GM13977 (cell line): ENCODE results near the gene GALC.

Experiments
- DNase-seq: peaks from one replicate; pipeline ENCODE4 v3.0.0; 2012; ENCODE audit warnings: low spot score
- in situ Hi-C: fragments of 300-500 bp; cut with MboI; formaldehyde crosslinking; loops from one replicate; pipeline ENCODE4 v1.12.0; 2022; ENCODE audit warnings: low sequenced_read_pairs, low pct_unique_long_range_greater_than_20kb, mixed read lengths, inconsistent platforms; ENCODE audit not compliant: unreplicated experiment
- TF ChIP-seq, protein P1 (sequence below): IDR thresholded peaks from 2 replicates; pipeline ENCODE4 v1.5.1; 2012; ENCODE audit warnings: mild to moderate bottlenecking, control low read depth; ENCODE audit not compliant: insufficient read depth; ENCODE audit errors: extremely low read depth, missing control alignments

Gene GALC

DNA sequence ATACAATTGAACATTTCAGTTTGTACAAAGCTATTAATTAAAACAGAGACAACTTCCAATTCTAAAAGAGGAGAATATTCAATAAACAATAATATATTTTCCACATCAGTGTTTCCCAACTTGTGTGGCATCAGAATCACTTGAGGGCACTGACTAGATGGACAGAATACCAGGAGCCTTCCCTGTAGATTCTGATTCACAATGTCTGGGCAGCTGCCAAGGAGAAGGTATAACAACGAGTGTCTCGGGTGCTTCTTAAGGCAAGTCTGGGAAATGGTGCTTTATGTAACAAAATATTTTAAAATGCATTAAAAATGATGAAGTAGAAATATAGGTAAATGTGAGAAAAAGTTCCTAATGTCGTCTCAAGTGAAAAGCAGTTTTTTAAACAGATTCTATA is 26.2 kb downstream of the GALC start:
- in situ Hi-C loops = no loop called here
- TF ChIP-seq, protein P1, sequence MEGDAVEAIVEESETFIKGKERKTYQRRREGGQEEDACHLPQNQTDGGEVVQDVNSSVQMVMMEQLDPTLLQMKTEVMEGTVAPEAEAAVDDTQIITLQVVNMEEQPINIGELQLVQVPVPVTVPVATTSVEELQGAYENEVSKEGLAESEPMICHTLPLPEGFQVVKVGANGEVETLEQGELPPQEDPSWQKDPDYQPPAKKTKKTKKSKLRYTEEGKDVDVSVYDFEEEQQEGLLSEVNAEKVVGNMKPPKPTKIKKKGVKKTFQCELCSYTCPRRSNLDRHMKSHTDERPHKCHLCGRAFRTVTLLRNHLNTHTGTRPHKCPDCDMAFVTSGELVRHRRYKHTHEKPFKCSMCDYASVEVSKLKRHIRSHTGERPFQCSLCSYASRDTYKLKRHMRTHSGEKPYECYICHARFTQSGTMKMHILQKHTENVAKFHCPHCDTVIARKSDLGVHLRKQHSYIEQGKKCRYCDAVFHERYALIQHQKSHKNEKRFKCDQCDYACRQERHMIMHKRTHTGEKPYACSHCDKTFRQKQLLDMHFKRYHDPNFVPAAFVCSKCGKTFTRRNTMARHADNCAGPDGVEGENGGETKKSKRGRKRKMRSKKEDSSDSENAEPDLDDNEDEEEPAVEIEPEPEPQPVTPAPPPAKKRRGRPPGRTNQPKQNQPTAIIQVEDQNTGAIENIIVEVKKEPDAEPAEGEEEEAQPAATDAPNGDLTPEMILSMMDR = no peak
- no peak for DNase-seq

DNA sequence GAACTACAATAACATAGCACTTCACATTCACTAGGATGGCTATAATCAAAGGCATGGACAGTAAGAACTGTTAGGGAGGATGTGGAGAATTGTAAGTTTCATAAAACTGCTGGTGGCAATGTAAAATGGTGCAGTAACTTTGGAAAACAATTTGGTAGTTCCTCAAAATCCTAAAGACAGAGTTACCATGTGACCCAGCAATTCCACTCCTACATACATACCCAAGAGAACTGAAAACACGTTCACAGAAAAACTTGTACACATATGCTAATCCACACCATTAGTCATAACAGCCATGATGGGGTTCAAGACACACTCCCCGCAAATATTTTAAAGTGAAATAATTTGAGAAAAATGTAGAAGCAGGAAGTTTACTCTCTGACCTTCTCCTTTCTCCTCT is 31.7 kb downstream of the GALC start:
- in situ Hi-C loops = no loop called here
- DNase-seq = no peak
- TF ChIP-seq, protein P1 = no peak

DNA sequence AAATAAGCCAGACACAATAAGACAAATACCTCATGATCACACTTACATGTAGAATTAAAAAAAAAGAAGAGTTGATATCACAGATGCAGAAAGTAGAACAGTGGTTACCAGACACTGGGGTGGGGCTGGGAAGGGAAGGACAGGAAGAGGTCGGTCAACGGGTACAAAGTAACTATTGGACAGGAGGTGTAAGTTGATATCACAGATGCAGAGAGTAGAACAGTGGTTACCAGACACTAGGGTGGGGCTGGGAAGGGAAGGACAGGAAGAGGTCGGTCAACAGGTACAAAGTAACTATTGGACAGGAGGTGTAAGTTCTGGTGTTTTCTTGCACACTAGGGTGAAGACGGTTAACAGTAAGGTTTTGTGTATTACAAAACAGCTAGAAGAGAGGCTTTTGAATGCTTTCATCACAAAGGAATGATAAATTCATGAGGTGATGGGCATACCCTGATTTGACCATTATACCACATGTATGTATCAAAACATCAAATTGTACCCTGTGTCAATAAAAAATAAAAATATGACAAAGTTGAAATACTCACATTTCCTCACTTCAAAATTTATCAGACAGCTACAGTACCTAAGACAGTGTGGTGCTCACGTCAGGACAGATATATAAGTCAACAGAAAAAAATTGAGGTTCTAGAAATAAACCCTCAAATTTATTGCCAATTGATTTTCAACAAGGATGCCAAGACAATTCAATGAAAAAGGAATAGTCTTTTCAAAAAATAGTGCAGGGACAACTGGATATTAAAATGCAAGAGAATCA is 32.8 kb downstream of the GALC start:
- DNase-seq = no peak
- in situ Hi-C loops = no loop called here
- TF ChIP-seq, protein P1 = no peak

DNA sequence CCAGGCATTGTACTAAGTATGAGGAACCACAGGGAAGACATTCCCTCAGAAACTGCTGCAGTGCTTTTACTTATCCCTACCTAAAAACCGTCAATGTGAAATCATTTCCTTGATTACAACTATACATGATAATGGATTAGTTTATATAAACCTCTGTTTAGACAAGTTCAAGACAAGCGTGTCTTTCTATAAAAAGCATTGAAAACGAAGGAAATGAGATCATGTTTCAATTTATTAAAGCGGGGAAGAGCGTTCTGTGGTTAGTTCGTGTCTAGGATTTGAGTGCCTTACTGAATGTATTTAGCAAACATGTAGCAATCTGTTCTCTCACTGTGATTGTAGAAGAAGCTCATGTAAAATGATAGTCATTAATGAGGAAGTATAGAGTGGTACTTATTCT is 37.5 kb downstream of the GALC start:
- TF ChIP-seq, protein P1 = no peak
- DNase-seq = no peak
- in situ Hi-C loops = no loop called here

DNA sequence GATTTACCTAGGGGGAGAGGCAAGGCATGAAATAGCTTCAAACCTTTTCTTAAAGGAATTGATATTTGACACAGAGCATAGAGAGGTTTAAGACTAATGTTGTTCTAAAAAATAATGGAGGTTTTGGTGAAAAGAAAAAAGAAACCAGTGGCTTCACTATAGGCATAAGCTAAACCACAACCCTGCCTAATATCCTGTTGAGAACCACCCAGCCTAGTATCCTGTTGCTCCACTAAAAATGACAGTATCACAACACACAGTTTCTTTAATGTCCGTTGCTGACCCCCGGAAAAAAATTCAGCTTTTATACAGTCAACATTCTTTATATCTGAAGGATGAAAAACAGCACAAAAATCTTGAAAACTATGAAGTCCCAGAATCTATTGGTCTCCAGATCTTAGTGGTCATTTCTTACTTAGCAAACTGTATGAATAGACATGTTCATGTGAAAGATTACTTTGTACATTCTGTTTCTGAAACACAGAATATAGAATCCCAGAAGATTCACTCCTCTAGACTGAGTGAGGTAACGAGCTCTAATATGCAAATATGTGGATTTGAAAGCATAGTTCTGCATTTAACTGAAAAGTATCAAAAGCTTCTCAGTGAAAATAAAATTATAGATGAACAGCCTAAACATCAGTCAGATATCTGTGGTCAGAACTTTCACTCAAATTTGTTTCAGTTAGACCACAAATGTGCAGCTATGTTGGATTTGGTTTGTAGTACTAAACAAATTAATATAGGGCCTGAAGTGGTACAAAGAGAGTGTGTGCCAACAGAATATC is 40.5 kb downstream of the GALC start:
- in situ Hi-C loops = no loop called here
- TF ChIP-seq, protein P1 = no peak
- no peak for DNase-seq

DNA sequence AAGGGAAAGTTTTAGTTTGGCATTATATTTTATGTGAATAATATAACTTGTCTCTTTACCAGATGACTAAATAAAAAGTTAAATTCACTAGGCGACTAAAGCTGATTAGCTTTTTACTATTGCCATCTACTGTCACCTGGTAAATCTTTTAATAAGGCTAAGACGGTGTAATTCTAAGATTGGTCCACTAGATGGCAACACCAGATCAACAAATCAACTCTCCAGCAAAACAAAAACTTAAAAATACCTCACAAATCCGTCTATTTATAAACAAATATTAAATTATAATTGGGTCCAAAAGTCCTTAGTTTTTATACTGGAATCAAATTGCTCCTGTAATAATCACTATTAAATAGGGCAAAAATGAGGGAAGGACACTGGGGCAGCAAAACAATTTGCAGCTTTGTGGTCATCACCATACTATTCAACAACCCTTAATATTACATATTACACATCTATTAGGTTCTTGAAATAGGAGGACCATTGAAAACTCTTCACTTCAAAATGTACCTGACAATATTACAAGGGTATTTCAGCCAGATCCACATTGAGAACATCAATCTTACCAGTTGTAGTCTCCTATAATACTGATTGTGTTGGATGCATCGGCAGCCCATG is 47.9 kb downstream of the GALC start:
- TF ChIP-seq, protein P1 = peak; percentile 56
- no peak for DNase-seq
- in situ Hi-C loops = loop anchor here (10.0 kb wide), 1 partner anchor 230 kb away; no protein-coding TSS in a partner anchor
